Measurements from ENCODE around the gene PTPN4.

Gene PTPN4

DNA sequence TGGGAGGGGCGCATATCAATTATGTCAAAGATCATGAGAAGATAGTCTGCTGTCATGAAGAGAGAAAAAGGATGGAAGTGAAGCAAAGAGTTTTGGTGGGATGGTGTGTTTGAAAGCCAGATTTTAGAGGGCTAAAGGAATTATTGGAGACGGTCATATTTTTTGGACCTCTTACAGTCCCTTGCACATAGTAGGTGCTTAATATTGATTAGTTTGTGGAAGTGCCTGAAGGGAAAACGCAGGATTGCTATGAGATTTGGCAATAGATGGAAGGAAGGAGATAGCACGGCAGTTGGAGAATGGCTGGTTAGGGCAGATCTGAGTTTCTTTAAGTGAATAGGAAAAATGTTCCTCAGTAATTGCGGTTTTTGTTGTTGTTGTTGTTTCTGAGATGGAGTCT is 269.1 kb downstream of the PTPN4 start:
- TF ChIP-seq EP300 (IDR thresholded peaks at IDR 0.05; ENCODE audit: borderline replicate concordance) (no peak), YY1 (IDR thresholded peaks at IDR 0.05; ENCODE audit: low read depth) (no peak)

GRCh38 chr2:120029672-120030640 is 270.2 kb downstream of the PTPN4 start:
- TF ChIP-seq CREB1 (IDR thresholded peaks at IDR 0.05; ENCODE audit: low read depth) (no peak), CEBPB (IDR thresholded peaks at IDR 0.05) (no peak), RAD21 (IDR thresholded peaks at IDR 0.05; ENCODE audit: low read depth) (no peak), EGR1 (IDR thresholded peaks at IDR 0.05) (no peak), FOXM1 (IDR thresholded peaks at IDR 0.05; ENCODE audit: borderline replicate concordance, low read depth) (no peak), USF1 (IDR thresholded peaks at IDR 0.05) (no peak), TAF1 (IDR thresholded peaks at IDR 0.05; ENCODE audit: low read depth) (no peak)
- TF ChIP-seq, protein P1, sequence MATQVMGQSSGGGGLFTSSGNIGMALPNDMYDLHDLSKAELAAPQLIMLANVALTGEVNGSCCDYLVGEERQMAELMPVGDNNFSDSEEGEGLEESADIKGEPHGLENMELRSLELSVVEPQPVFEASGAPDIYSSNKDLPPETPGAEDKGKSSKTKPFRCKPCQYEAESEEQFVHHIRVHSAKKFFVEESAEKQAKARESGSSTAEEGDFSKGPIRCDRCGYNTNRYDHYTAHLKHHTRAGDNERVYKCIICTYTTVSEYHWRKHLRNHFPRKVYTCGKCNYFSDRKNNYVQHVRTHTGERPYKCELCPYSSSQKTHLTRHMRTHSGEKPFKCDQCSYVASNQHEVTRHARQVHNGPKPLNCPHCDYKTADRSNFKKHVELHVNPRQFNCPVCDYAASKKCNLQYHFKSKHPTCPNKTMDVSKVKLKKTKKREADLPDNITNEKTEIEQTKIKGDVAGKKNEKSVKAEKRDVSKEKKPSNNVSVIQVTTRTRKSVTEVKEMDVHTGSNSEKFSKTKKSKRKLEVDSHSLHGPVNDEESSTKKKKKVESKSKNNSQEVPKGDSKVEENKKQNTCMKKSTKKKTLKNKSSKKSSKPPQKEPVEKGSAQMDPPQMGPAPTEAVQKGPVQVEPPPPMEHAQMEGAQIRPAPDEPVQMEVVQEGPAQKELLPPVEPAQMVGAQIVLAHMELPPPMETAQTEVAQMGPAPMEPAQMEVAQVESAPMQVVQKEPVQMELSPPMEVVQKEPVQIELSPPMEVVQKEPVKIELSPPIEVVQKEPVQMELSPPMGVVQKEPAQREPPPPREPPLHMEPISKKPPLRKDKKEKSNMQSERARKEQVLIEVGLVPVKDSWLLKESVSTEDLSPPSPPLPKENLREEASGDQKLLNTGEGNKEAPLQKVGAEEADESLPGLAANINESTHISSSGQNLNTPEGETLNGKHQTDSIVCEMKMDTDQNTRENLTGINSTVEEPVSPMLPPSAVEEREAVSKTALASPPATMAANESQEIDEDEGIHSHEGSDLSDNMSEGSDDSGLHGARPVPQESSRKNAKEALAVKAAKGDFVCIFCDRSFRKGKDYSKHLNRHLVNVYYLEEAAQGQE (IDR thresholded peaks at IDR 0.05; ENCODE audit: low read depth), result no peak

DNA sequence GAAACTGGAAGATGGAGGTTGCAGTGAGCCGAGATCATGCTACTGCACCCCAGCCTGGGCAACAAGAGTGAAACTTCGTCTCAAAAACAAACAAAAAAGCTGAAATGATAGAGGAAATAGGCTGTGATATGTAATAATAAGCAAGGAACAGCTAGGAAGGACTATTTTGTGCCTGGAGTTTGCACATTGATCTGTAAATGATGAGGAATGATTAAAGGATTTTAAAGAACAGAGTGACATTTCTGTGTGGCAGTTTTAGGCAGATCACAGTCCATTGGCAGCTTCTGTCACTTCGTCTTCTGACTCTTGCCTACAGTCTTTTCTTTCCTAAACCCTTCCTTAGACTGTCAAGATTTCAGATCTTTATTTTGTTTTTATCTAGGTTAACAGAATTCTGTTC is 272.6 kb downstream of the PTPN4 start:
- TF ChIP-seq TCF12 (IDR thresholded peaks at IDR 0.05; ENCODE audit: low read depth), result no peak
- TF ChIP-seq FOXM1 (IDR thresholded peaks at IDR 0.05; ENCODE audit: borderline replicate concordance, low read depth), result no peak
- TF ChIP-seq EP300 (IDR thresholded peaks at IDR 0.05; ENCODE audit: borderline replicate concordance), result no peak
- no peak for TF ChIP-seq CREB1 (IDR thresholded peaks at IDR 0.05; ENCODE audit: low read depth)
- TF ChIP-seq, protein P1 (IDR thresholded peaks at IDR 0.05; ENCODE audit: low read depth), result no peak
- no peak for TF ChIP-seq USF1 (IDR thresholded peaks at IDR 0.05)
- no peak for TF ChIP-seq CEBPB (IDR thresholded peaks at IDR 0.05)
- TF ChIP-seq TAF1 (IDR thresholded peaks at IDR 0.05; ENCODE audit: low read depth), result no peak
- no peak for TF ChIP-seq ZBTB7A (IDR thresholded peaks at IDR 0.05; ENCODE audit: low read depth)
- TF ChIP-seq YY1 (IDR thresholded peaks at IDR 0.05; ENCODE audit: low read depth), result no peak
- TF ChIP-seq MAX (IDR thresholded peaks at IDR 0.05), result no peak
- no peak for TF ChIP-seq EGR1 (IDR thresholded peaks at IDR 0.05)
- TF ChIP-seq NFIC (IDR thresholded peaks at IDR 0.05), result no peak
- no peak for TF ChIP-seq TEAD4 (IDR thresholded peaks at IDR 0.05)
- no peak for TF ChIP-seq RAD21 (IDR thresholded peaks at IDR 0.05; ENCODE audit: low read depth)
